GM12878 (cell line): ENCODE results near the gene OTC.

ENCODE experiments used
- CTCF ChIP-seq, 3 experiments: IDR thresholded peaks in 2 of 3; conservative IDR thresholded peaks in 1 of 3; 2 replicates each; pipeline ENCODE4 v1.5.1; 2011; ENCODE audit warnings: low read depth in 3 of 3, low read length in 3 of 3, mild to moderate bottlenecking in 3 of 3, control low read depth in 2 of 3, moderate library complexity in 2 of 3, inconsistent platforms in 1 of 3, mixed read lengths in 1 of 3; ENCODE audit not compliant: control insufficient read depth in 2 of 3, insufficient read depth in 1 of 3; ENCODE audit errors: extremely low read depth in 1 of 3
- SKIL ChIP-seq: fragments of 450-650 bp; IDR thresholded peaks from 2 replicates; pipeline ENCODE4 v1.6.1; 2017; ENCODE audit warnings: mild to moderate bottlenecking, low read depth, inconsistent platforms; ENCODE audit not compliant: poor library complexity, severe bottlenecking
- STAT3 ChIP-seq: IDR thresholded peaks from 2 replicates; pipeline ENCODE4 v1.6.1; 2011; ENCODE audit warnings: low read depth, low read length, improper control_type of control experiment
- YY1 ChIP-seq: IDR thresholded peaks from 2 replicates; pipeline ENCODE4 v1.6.1; 2011; ENCODE audit warnings: low read depth, mild to moderate bottlenecking, low read length

- TF ChIP-seq STAT3: no peak
- TF ChIP-seq CTCF (IDR thresholded peaks at IDR 0.05 in 2 of 3, conservative IDR thresholded peaks at IDR 0.05 in 1 of 3; ENCODE audit: control insufficient read depth in 2 of 3, extremely low read depth in 1 of 3, insufficient read depth in 1 of 3, low read depth in 3 of 3, low read length in 3 of 3): no peak
- TF ChIP-seq YY1: no peak
- no peak for TF ChIP-seq SKIL
Measured at GRCh38 chrX:38379088-38379487, 26.7 kb downstream of the OTC start.
